Skeletal muscle tissue (tissue), 4 donors: ENCODE results near the gene OPN4. TPM values are rescaled to one million over a fixed set of nuclear protein-coding genes. Genes with fewer than 3 reads are reported as not detected.

Experiments used
- H3K27ac ChIP-seq: one replicate; pipeline ENCODE4 v1.7.0; 2013; ENCODE audit warnings: mild to moderate bottlenecking, low read depth, low read length, inconsistent platforms
- H3K27me3 ChIP-seq, 3 donors: one replicate each; pipeline ENCODE4 v1.7.0; 2013; ENCODE audit warnings: low read length in 3 of 3; ENCODE audit not compliant: control insufficient read depth in 3 of 3, insufficient read depth in 3 of 3
- H3K36me3 ChIP-seq, 3 donors: one replicate each; pipeline ENCODE4 v1.7.0; 2013; ENCODE audit warnings: low read length in 3 of 3; ENCODE audit not compliant: control insufficient read depth in 3 of 3, insufficient read depth in 3 of 3
- H3K4me1 ChIP-seq, 3 donors: one replicate each; pipeline ENCODE4 v1.7.0; 2013; ENCODE audit warnings: low read length in 3 of 3, mild to moderate bottlenecking in 3 of 3; ENCODE audit not compliant: control insufficient read depth in 3 of 3, insufficient read depth in 3 of 3
- H3K4me3 ChIP-seq, 3 donors: one replicate each; pipeline ENCODE4 v1.7.0; 2013; ENCODE audit warnings: low read length in 3 of 3
- H3K9ac ChIP-seq, 3 donors: one replicate each; pipeline ENCODE4 v1.7.0; 2013; ENCODE audit warnings: low read length in 3 of 3, mild to moderate bottlenecking in 3 of 3, moderate library complexity in 2 of 3, low read depth in 1 of 3
- H3K9me3 ChIP-seq, 3 donors: one replicate each; pipeline ENCODE4 v1.7.0; 2013; ENCODE audit warnings: low read length in 3 of 3; ENCODE audit not compliant: control insufficient read depth in 3 of 3
- total RNA-seq: library from RNA; depleted of rRNA; stranded (reverse); fragments of >200 nt; gene quantifications from one replicate; pipeline ENCODE4 v1.2.3, GENCODE V29; 2014
- donor health status: Osteomylitis.

The OPN4 gene
- total RNA-seq, 1 donor from 2014 or later: not detected

DNA sequence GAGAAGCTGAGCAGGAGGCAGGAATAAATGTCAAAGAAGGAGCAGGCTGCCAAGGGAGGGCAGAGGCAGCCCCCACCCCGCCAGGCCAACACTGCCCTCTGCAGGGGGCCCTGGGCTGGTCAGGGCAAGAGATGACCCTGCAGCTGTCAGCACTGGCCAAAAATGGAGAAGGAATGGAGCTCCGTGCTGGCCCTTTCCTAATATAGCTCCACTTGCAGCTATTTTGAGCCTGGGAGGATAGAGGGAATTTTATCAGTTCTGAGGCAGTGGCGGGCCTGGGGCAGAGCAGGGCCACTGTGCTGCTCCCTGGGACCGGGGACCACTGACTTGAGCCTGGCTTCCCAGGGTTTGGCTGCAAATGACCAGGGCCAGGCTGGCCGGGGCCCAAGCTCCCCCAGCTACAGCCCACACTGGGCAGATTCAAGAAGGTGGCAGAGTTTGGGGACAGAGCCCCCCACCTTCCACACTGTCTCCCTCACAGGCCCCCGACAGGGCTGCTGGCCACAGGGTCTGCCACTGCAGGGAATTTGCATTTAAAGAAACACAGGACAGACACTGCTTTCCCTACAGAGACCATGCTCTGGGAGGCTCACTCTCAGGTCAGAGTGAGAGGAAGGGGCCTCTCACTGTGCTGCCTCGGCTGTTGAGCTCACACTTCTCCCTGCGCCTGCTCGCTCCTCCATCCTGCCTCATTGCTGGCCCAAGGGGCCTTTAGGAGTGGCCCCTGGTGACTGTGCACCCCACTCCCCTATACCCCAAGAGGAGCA, 30.2 kb downstream of the OPN4 start:
- Histone ChIP-seq H3K9me3 (no peaks in the 10 kb centered on the region), H3K36me3 (peaks cover 69 to 83% (median 70%) of the 10 kb centered on the region in 3 donors), H3K4me1 (peaks cover 88 to 100% (median 98%) of the 10 kb centered on the region in 3 donors), H3K27ac (peak overlapping the region; percentile 73), H3K9ac (peak overlapping the region; percentile 50 to 89 (median 75)), H3K27me3 (no peaks in the 10 kb centered on the region), H3K4me3 (peak overlapping the region; percentile 9 to 35 (median 11))

- no peak overlapping the region for H3K4me3 ChIP-seq
- no peaks in the 10 kb centered on the region for H3K9me3 ChIP-seq
- H3K9ac ChIP-seq: peak overlapping the region; percentile 48 to 89 (median 50)
- H3K4me1 ChIP-seq: peaks cover 88 to 100% (median 98%) of the 10 kb centered on the region in 3 donors
- no peaks in the 10 kb centered on the region for H3K27me3 ChIP-seq
- H3K36me3 ChIP-seq: peaks cover 70 to 82% (median 70%) of the 10 kb centered on the region in 3 donors
- H3K27ac ChIP-seq: peak overlapping the region; percentile 73
Observed at GRCh38 chr10:86685416-86685815, 31.1 kb downstream of the OPN4 start.

- H3K27me3 ChIP-seq: no peaks in the 10 kb centered on the region
- no peak overlapping the region for H3K4me3 ChIP-seq
- H3K4me1 ChIP-seq: peaks cover 88 to 100% (median 98%) of the 10 kb centered on the region in 3 donors
- H3K9ac ChIP-seq: peak overlapping the region in 1 of 3 donors; percentile 89
- peak overlapping the region; percentile 73 for H3K27ac ChIP-seq
- peaks cover 70 to 80% (median 72%) of the 10 kb centered on the region in 3 donors for H3K36me3 ChIP-seq
- H3K9me3 ChIP-seq: no peaks in the 10 kb centered on the region
Observed at GRCh38 chr10:86685893-86686632, 31.7 kb downstream of the OPN4 start.

DNA sequence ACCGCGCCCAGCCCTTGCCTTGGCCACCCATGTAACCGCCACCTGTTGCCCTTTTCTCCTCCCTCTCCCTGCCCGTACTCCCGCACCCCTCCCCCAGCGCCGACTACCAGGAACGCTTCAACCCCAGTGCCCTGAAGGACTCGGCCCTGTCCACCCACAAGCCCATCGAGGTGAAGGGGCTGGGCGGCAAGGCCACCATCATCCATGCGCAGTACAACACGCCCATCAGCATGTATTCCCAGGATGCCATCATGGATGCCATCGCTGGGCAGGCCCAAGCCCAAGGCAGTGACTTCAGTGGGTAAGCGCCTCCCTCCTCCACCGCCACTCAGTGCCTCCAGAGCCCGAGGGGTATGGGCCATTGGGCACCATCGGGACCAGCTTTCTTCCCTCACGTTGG, 32.6 kb downstream of the OPN4 start:
- Histone ChIP-seq H3K27me3 (no peaks in the 10 kb centered on the region), H3K9ac (peak overlapping the region in 2 of 3 donors; percentile 34 to 89), H3K9me3 (no peaks in the 10 kb centered on the region), H3K27ac (peak overlapping the region; percentile 73), H3K4me1 (peaks cover 84 to 100% (median 98%) of the 10 kb centered on the region in 3 donors), H3K4me3 (no peak overlapping the region), H3K36me3 (peaks cover 71 to 80% (median 74%) of the 10 kb centered on the region in 3 donors)

DNA sequence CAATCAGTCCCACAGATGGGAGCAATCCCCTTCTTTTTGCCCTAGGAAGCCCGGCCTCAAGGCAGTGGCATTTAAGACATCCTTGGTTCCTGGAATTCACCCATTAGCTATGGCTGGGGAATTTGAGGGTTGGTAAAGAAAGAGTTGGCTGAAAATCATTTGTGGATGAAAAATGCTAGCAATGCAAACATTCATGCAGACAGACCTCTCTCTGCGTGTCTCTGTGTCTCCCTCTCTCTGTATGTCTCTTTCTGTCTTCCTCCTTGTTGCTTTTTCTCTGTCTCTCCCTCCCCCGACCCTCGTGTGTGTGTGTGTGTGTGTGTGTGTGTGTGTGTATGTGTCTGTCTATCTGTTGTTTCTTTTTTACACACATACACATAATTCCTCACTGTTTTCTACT, 33.4 kb downstream of the OPN4 start:
- H3K36me3 ChIP-seq: peaks cover 71 to 80% (median 74%) of the 10 kb centered on the region in 3 donors
- no peaks in the 10 kb centered on the region for H3K27me3 ChIP-seq
- peak overlapping the region; percentile 73 for H3K27ac ChIP-seq
- H3K4me3 ChIP-seq: no peak overlapping the region
- peaks cover 81 to 100% (median 98%) of the 10 kb centered on the region in 3 donors for H3K4me1 ChIP-seq
- peak overlapping the region; percentile 28 to 89 (median 34) for H3K9ac ChIP-seq
- H3K9me3 ChIP-seq: no peaks in the 10 kb centered on the region

DNA sequence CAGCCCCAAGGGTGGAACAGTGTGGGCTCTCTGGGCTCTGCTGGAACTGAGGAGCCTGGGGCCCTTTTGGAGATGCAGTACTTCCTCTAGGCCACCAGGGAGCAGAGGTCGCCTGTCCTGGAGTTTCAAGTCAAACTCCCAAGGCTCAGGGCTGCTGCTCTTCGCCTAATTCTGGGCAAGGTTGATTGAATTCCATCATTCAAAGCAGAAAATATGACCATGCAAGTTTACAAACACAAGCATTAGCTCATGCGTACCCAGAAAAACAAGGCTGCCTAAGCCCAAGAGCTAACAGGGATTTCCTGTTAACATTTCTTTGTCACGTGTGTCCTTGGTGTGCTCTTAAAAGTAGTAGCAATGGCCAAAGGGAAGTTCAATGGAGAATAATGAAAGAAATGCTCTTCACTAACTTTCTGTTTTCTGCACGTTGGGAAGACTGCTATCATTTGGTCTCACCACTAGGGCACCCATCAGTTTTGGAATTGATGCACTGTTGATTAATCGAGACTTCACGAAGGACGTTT, 34.1 kb downstream of the OPN4 start:
- peaks cover 81 to 100% (median 98%) of the 10 kb centered on the region in 3 donors for H3K4me1 ChIP-seq
- H3K36me3 ChIP-seq: peaks cover 72 to 80% (median 72%) of the 10 kb centered on the region in 3 donors

GRCh38 chr10:86689146-86689545, 34.8 kb downstream of the OPN4 start:
- H3K9me3 ChIP-seq: no peaks in the 10 kb centered on the region
- peak overlapping the region in 1 of 3 donors; percentile 64 for H3K9ac ChIP-seq
- peak overlapping the region; percentile 73 for H3K27ac ChIP-seq
- no peak overlapping the region for H3K4me3 ChIP-seq
- no peaks in the 10 kb centered on the region for H3K27me3 ChIP-seq
- peaks cover 76 to 86% (median 79%) of the 10 kb centered on the region in 3 donors for H3K36me3 ChIP-seq
- peaks cover 76 to 100% (median 98%) of the 10 kb centered on the region in 3 donors for H3K4me1 ChIP-seq

More for the DNA sequence above, 34.1 kb downstream of the OPN4 start:
- Histone ChIP-seq H3K9me3 (no peaks in the 10 kb centered on the region), H3K27me3 (no peaks in the 10 kb centered on the region), H3K4me3 (no peak overlapping the region), H3K9ac (peak overlapping the region in 1 of 3 donors; percentile 28), H3K27ac (peak overlapping the region; percentile 73)

GRCh38 chr10:86690231-86690630, 35.9 kb downstream of the OPN4 start:
- H3K27me3 ChIP-seq: no peaks in the 10 kb centered on the region
- peaks cover 84 to 91% (median 88%) of the 10 kb centered on the region in 3 donors for H3K36me3 ChIP-seq
- peak overlapping the region; percentile 56 for H3K27ac ChIP-seq
- no peaks in the 10 kb centered on the region for H3K9me3 ChIP-seq
- peaks cover 74 to 100% (median 97%) of the 10 kb centered on the region in 3 donors for H3K4me1 ChIP-seq
- no peak overlapping the region for H3K4me3 ChIP-seq
- H3K9ac ChIP-seq: peak overlapping the region in 2 of 3 donors; percentile 25 to 64

DNA sequence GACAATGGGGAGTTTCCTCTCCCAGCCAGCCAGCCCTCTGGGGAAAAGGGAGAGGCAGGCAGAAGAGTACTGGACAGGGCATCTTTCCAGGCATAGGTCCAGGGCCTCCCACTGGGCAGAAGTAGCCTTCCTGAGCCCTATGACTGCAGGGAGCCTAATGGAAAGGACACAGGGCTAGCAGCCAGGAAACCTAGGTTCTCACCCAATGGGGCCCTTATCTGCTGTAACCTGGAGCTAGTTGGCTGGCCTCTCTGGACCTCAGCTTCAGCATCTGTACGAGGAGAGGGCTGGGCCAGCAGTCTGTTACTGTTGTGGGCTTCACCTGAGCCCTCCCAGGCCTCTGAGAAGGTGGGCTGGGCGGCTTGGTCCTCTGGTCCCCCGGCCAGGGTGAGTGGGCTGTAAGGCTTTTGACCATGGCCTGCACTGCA, 36.3 kb downstream of the OPN4 start:
- H3K27me3 ChIP-seq: no peaks in the 10 kb centered on the region
- no peaks in the 10 kb centered on the region for H3K9me3 ChIP-seq
- H3K36me3 ChIP-seq: peaks cover 84 to 91% (median 88%) of the 10 kb centered on the region in 3 donors
- H3K4me3 ChIP-seq: no peak overlapping the region
- peaks cover 69 to 100% (median 97%) of the 10 kb centered on the region in 3 donors for H3K4me1 ChIP-seq
- H3K27ac ChIP-seq: peak overlapping the region; percentile 56
- H3K9ac ChIP-seq: peak overlapping the region in 1 of 3 donors; percentile 64
